HL-60 (cell line): ENCODE results near the gene CACNA1E.

Experiments
- GABPA ChIP-seq: IDR thresholded peaks from 2 replicates; pipeline ENCODE4 v1.6.1; 2012; ENCODE audit warnings: low read depth
- POLR2AphosphoS5 ChIP-seq: IDR thresholded peaks from 2 replicates; pipeline ENCODE4 v1.6.1; 2012; ENCODE audit warnings: low read depth
- TF ChIP-seq, protein P1 (sequence below): IDR thresholded peaks from one replicate; pipeline ENCODE4 v1.5.1; 2011; ENCODE audit warnings: low read length, control low read depth, inconsistent platforms; ENCODE audit not compliant: insufficient read depth

DNA sequence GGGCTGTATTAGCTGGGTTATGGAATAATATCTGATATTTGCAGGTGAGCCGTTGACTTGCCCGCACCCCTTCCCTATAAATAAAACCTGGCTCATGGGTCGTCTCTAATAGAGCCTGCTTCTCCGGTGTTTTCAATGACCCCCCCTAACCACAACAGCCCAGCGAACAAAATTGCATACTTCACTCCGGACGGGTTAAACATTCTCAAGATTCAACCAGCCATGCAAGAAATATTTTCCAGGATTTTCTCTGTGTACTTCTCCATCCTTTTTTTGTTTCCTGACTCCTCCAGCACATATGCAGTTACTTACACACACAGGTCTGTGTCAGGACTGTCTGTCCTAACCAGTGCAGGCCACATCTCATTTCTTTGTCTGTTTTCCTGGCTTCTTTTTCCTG lies 310.5 kb downstream of the CACNA1E start:
- TF ChIP-seq GABPA (no peak), POLR2AphosphoS5 (no peak)
- TF ChIP-seq, protein P1, sequence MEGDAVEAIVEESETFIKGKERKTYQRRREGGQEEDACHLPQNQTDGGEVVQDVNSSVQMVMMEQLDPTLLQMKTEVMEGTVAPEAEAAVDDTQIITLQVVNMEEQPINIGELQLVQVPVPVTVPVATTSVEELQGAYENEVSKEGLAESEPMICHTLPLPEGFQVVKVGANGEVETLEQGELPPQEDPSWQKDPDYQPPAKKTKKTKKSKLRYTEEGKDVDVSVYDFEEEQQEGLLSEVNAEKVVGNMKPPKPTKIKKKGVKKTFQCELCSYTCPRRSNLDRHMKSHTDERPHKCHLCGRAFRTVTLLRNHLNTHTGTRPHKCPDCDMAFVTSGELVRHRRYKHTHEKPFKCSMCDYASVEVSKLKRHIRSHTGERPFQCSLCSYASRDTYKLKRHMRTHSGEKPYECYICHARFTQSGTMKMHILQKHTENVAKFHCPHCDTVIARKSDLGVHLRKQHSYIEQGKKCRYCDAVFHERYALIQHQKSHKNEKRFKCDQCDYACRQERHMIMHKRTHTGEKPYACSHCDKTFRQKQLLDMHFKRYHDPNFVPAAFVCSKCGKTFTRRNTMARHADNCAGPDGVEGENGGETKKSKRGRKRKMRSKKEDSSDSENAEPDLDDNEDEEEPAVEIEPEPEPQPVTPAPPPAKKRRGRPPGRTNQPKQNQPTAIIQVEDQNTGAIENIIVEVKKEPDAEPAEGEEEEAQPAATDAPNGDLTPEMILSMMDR, result no peak
